Measurements from ENCODE around the gene MICAL2.

The MICAL2 gene

GRCh38 chr11:12295943-12296342 lies 185.6 kb downstream of the MICAL2 start:
- no peak for DNase-seq

GRCh38 chr11:12298610-12299009 lies 188.2 kb downstream of the MICAL2 start:
- no peak for DNase-seq

DNA sequence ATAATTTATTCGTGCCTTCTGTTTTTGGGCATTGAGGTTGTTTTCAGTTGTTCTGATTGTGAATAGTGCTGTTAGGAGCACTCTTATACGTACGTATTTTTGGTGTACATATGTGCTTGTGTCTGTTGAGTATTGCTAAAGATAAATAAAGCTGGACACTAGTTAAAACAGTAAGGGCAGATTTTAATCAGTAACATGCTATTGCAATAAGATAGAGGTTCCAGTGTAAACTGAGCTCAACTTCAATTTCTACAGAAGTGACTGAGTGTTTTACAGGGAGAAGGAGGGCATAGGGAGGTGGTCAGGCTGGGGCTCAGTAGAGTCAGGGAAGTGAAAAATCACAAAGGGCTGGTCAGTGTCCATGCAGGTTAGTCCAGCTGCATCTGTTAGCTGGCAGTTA lies 191.0 kb downstream of the MICAL2 start:
- no peak for DNase-seq

DNA sequence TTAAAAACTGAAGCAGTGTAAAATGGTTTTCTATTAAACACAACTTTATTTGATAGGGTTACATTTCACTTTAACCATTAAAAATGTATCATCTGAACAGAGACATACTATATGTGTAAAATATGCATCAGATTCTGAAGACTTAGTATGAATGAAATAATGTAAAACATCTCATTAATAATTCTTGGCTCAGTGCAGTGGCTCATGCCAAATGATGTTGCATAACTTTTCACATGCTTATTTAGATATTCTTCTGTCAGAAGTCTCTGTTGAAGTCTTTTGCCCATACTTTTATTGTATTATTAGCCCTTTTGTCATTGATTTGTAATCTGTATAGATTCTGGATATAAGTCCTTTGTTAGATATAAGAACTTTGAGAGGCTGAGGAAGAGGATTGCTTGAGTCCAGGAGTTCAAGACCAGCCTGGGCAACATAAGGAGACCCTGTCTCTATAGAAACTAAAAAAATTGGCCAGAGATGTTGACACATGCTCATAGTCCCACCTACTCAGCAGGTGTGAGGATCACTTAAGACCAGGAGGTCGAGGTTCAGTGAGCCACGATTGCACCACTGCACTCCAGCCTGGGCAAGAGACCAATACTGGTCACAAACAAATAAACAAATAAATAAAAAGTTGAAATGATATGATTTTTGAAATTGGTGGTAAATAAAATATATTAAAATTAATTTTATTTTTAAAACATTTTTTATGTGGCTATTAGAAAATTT lies 193.2 kb downstream of the MICAL2 start:
- DNase-seq = no peak

GRCh38 chr11:12306830-12307229 lies 196.4 kb downstream of the MICAL2 start:
- no peak for DNase-seq

- no peak for DNase-seq
These were observed 201.7 kb downstream of the MICAL2 start for GRCh38 chr11:12312132-12312531.

Measured in retina (tissue), 1 donor.